ENCODE results near the gene C6orf47. TPM values are rescaled to one million over a fixed set of nuclear protein-coding genes. Genes with fewer than 3 reads are reported as not detected.

C6orf47 gene
- total and polyA plus RNA-seq, 2 donors from 2014 or later, result 25.5 to 26.5 TPM

- no peak overlapping the region for H3K9ac ChIP-seq (ENCODE audit: low read length in 3 of 3)
- no peak for TF ChIP-seq CTCF (IDR thresholded peaks at IDR 0.05; ENCODE audit: borderline replicate concordance, extremely low read depth, insufficient read depth)
- intact Hi-C loops (cut with DNase I), result no loop called here
- DNase-seq, result no peak
- H3K27me3 ChIP-seq (ENCODE audit: control insufficient read depth, insufficient read depth, low read length), result no peaks in the 10 kb centered on the region
- H3K4me3 ChIP-seq (ENCODE audit: low read length in 3 of 3), result no peak overlapping the region
- FAIRE-seq, result no peak
- H3K27ac ChIP-seq (ENCODE audit: low read depth in 2 of 2, low read length in 2 of 2), result no peak overlapping the region
- H3K36me3 ChIP-seq (ENCODE audit: control insufficient read depth in 2 of 3, insufficient read depth in 3 of 3, low read length in 3 of 3), result peaks cover 30 to 78% (median 50%) of the 10 kb centered on the region in 3 donors
- H3K4me1 ChIP-seq (ENCODE audit: control insufficient read depth in 2 of 3, insufficient read depth in 2 of 3, low read depth in 1 of 3, low read length in 3 of 3), result no peaks in the 10 kb centered on the region
- H3K9me3 ChIP-seq (ENCODE audit: control insufficient read depth in 2 of 3, insufficient read depth in 1 of 3, low read length in 3 of 3), result no peaks in the 10 kb centered on the region
Observed at GRCh38 chr6:31627690-31628287, 32.8 kb downstream of the C6orf47 start.

- intact Hi-C loops (cut with DNase I), result no loop called here
- Histone ChIP-seq H3K9ac (ENCODE audit: low read length in 3 of 3) (no peak overlapping the region), H3K27ac (ENCODE audit: low read depth in 2 of 2, low read length in 2 of 2) (no peak overlapping the region), H3K27me3 (ENCODE audit: control insufficient read depth, insufficient read depth, low read length) (no peaks in the 10 kb centered on the region), H3K4me1 (ENCODE audit: control insufficient read depth in 2 of 3, insufficient read depth in 2 of 3, low read depth in 1 of 3, low read length in 3 of 3) (peaks cover 0 to 8% (median 4%) of the 10 kb centered on the region in 3 donors), H3K36me3 (ENCODE audit: control insufficient read depth in 2 of 3, insufficient read depth in 3 of 3, low read length in 3 of 3) (peaks cover 30 to 72% (median 51%) of the 10 kb centered on the region in 3 donors), H3K9me3 (ENCODE audit: control insufficient read depth in 2 of 3, insufficient read depth in 1 of 3, low read length in 3 of 3) (no peaks in the 10 kb centered on the region), H3K4me3 (ENCODE audit: low read length in 3 of 3) (no peak overlapping the region)
- FAIRE-seq (no peak), DNase-seq (no peak)
- no peak for TF ChIP-seq CTCF (IDR thresholded peaks at IDR 0.05; ENCODE audit: borderline replicate concordance, extremely low read depth, insufficient read depth)
Observed at GRCh38 chr6:31626952-31627351, 33.6 kb downstream of the C6orf47 start.

GRCh38 chr6:31624070-31624469, 36.5 kb downstream of the C6orf47 start:
- Histone ChIP-seq H3K27me3 (ENCODE audit: control insufficient read depth, insufficient read depth, low read length) (no peaks in the 10 kb centered on the region), H3K4me1 (ENCODE audit: control insufficient read depth in 2 of 3, insufficient read depth in 2 of 3, low read depth in 1 of 3, low read length in 3 of 3) (peaks cover 0 to 13% (median 4%) of the 10 kb centered on the region in 3 donors), H3K9me3 (ENCODE audit: control insufficient read depth in 2 of 3, insufficient read depth in 1 of 3, low read length in 3 of 3) (no peaks in the 10 kb centered on the region), H3K9ac (ENCODE audit: low read length in 3 of 3) (no peak overlapping the region), H3K36me3 (ENCODE audit: control insufficient read depth in 2 of 3, insufficient read depth in 3 of 3, low read length in 3 of 3) (peaks cover 27 to 55% (median 41%) of the 10 kb centered on the region in 3 donors), H3K27ac (ENCODE audit: low read depth in 2 of 2, low read length in 2 of 2) (no peak overlapping the region), H3K4me3 (ENCODE audit: low read length in 3 of 3) (no peak overlapping the region)
- intact Hi-C loops (cut with DNase I), result no loop called here
- FAIRE-seq (no peak), DNase-seq (no peak)
- no peak for TF ChIP-seq CTCF (IDR thresholded peaks at IDR 0.05; ENCODE audit: borderline replicate concordance, extremely low read depth, insufficient read depth)

Measured in kidney (tissue), 14 donors.